Lung (tissue), 12 donors: ENCODE results near the gene CD46. TPM values are rescaled to one million over a fixed set of nuclear protein-coding genes. Genes with fewer than 3 reads are reported as not detected.
A peak's percentile ranks its signal among the peaks of the same experiment; 100 is the strongest.

Experiments used
- ATAC-seq: fragments of 200-7000 bp; cut with Tn5 transposase; one replicate; pipeline ENCODE4 v1.9.1; 2020; ENCODE audit warnings: moderate number of reproducible peaks; ENCODE audit not compliant: insufficient read depth, low FRiP score
- DNase-seq, 3 donors: peaks; one replicate each; pipeline ENCODE4 v3.0.0-alpha.2; 2013 to 2017
- H3K27ac ChIP-seq, 2 donors: one replicate each; pipeline ENCODE4 v1.5.1; 2013; ENCODE audit warnings: mild to moderate bottlenecking in 2 of 2, moderate library complexity in 2 of 2, control low read depth in 1 of 2, inconsistent platforms in 1 of 2, low read depth in 1 of 2, low read length in 1 of 2
- H3K27me3 ChIP-seq, 3 donors: one replicate each; pipeline ENCODE4 v1.5.1; 2013; ENCODE audit warnings: low read length in 2 of 3; ENCODE audit not compliant: control insufficient read depth in 3 of 3, insufficient read depth in 3 of 3
- H3K36me3 ChIP-seq, 4 donors: one replicate each; pipeline ENCODE4 v1.5.1; 2013; ENCODE audit warnings: low read length in 4 of 4, mild to moderate bottlenecking in 1 of 4, moderate library complexity in 1 of 4; ENCODE audit not compliant: control insufficient read depth in 4 of 4, insufficient read depth in 4 of 4
- H3K4me1 ChIP-seq, 5 donors: one replicate each; pipeline ENCODE4 v1.5.1; 2013; ENCODE audit warnings: low read length in 5 of 5, mild to moderate bottlenecking in 2 of 5, moderate library complexity in 1 of 5; ENCODE audit not compliant: control insufficient read depth in 5 of 5, insufficient read depth in 5 of 5
- H3K4me3 ChIP-seq: one replicate; pipeline ENCODE4 v1.5.1; 2013; ENCODE audit warnings: mild to moderate bottlenecking, control low read depth, moderate library complexity
- H3K9ac ChIP-seq, 2 donors: one replicate each; pipeline ENCODE4 v1.5.1; 2013; ENCODE audit warnings: low read length in 2 of 2, control low read depth in 1 of 2; ENCODE audit not compliant: insufficient read depth in 1 of 2
- H3K9me3 ChIP-seq, 4 donors: one replicate each; pipeline ENCODE4 v1.5.1; 2013; ENCODE audit warnings: low read length in 3 of 4, mild to moderate bottlenecking in 1 of 4, moderate library complexity in 1 of 4; ENCODE audit not compliant: control insufficient read depth in 4 of 4, insufficient read depth in 3 of 4
- WGBS, 2 donors: extraction: QIAGEN DNeasy Blood & Tissue Kit; methylation state at CpG; one replicate each; pipeline ENCODE4 v1.1.7; 2013; 5-methylcytosine and 5-hydroxymethylcytosine counted together
- polyA plus RNA-seq, 2 donors: library from polyadenylated mRNA; stranded (reverse); fragments of 200-250 nt; gene quantifications; one replicate each; pipeline ENCODE4 v1.2.1, GENCODE V29; 2013
- total RNA-seq, 2 donors: library from RNA; depleted of rRNA in 1 of 2; stranded (reverse); fragments of >200 nt in 1 of 2; gene quantifications; one replicate each; pipeline ENCODE4 v1.2.1, GENCODE V29; 2014 to 2021
- TF ChIP-seq, protein P1 (sequence below): IDR thresholded peaks from 2 replicates; pipeline ENCODE4 v1.5.1; 2012; ENCODE audit warnings: mild to moderate bottlenecking; ENCODE audit errors: control extremely low read depth, extremely low read depth
- donor health status: control.
- donor health status: control.
- donor health status: Bipolar disorder and iron deficiency.
- donor health status: healthy.
- donor health status: DM: yes; HTN: yes; CAD: no.

The CD46 gene
- total and polyA plus RNA-seq, 4 donors, result 157 to 420 (median 215) TPM

DNA sequence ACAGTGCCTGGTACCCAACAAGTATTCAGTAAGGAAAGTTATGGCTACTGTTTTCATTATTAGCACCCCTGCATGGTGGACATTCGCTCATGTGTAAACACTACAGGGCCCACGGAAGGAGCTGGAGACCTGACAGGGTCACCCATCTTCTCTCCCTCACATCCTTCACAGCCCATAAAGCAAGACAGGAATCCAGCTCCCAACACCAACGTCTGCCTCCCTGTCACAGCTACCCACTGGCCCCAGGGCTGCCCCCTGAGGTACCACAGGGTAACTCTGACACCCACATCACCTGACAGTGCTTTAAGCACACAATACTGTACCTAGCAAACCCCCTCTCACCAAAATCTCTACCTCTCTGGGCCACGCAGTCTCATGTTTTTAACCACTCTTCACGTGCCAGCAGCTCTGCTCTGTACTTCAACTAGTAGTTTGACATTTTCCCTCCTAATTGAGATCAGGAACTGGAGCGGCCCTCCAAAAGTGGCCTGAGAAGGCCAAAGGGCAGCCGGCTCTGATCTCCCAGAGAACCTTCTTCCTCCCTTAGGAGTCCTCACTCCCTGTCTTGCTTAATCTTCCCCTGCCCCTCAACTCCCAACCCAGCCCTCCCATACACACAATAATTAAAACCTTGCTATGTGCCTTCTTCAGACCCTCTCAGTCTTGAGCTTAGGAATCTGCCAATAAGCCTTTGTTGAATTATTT lies 82.3 kb downstream of the CD46 start:
- ATAC-seq, result no peak
- Histone ChIP-seq H3K27me3 (no peaks in the 10 kb centered on the region), H3K4me3 (no peak overlapping the region), H3K36me3 (peaks cover 0 to 1% (median 0%) of the 10 kb centered on the region in 4 donors), H3K27ac (peak overlapping the region in 1 of 2 donors; percentile 20), H3K9me3 (no peaks in the 10 kb centered on the region), H3K9ac (no peak overlapping the region), H3K4me1 (peaks cover 0 to 50% (median 4%) of the 10 kb centered on the region in 5 donors)
- WGBS, 2 donors, result 70 to 80% methylated on average over 7 of the region's 7 CpGs
- TF ChIP-seq, protein P1, sequence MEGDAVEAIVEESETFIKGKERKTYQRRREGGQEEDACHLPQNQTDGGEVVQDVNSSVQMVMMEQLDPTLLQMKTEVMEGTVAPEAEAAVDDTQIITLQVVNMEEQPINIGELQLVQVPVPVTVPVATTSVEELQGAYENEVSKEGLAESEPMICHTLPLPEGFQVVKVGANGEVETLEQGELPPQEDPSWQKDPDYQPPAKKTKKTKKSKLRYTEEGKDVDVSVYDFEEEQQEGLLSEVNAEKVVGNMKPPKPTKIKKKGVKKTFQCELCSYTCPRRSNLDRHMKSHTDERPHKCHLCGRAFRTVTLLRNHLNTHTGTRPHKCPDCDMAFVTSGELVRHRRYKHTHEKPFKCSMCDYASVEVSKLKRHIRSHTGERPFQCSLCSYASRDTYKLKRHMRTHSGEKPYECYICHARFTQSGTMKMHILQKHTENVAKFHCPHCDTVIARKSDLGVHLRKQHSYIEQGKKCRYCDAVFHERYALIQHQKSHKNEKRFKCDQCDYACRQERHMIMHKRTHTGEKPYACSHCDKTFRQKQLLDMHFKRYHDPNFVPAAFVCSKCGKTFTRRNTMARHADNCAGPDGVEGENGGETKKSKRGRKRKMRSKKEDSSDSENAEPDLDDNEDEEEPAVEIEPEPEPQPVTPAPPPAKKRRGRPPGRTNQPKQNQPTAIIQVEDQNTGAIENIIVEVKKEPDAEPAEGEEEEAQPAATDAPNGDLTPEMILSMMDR, result no peak
- DNase-seq, result no peak

DNA sequence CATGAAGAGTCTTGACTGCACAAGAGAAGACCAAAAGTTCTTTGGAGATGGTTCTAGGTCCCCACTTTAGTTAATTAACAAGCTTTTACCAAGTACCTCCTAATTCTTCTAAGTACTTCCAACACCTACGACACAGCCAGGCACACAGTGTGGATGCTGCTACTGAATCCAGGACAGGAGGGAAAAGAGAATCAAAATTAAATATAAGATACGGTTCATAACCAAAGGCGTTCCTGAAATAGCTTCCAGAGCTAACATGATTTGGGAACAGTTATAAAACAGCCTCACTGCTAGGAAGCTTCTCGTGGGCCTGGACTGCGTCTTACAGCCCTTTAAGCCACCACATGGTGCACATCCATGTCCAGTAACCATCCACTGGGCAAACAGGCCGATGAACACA lies 84.1 kb downstream of the CD46 start:
- Histone ChIP-seq H3K27ac (no peak overlapping the region), H3K36me3 (peaks cover 0 to 1% (median 0%) of the 10 kb centered on the region in 4 donors), H3K9ac (no peak overlapping the region), H3K27me3 (no peaks in the 10 kb centered on the region), H3K4me3 (no peak overlapping the region), H3K4me1 (peaks cover 0 to 55% (median 4%) of the 10 kb centered on the region in 5 donors), H3K9me3 (no peaks in the 10 kb centered on the region)
- ATAC-seq, result no peak
- DNase-seq, result no peak
- TF ChIP-seq, protein P1, result no peak
- WGBS, 2 donors, result 76 to 92% methylated on average over 6 of the region's 6 CpGs

DNA sequence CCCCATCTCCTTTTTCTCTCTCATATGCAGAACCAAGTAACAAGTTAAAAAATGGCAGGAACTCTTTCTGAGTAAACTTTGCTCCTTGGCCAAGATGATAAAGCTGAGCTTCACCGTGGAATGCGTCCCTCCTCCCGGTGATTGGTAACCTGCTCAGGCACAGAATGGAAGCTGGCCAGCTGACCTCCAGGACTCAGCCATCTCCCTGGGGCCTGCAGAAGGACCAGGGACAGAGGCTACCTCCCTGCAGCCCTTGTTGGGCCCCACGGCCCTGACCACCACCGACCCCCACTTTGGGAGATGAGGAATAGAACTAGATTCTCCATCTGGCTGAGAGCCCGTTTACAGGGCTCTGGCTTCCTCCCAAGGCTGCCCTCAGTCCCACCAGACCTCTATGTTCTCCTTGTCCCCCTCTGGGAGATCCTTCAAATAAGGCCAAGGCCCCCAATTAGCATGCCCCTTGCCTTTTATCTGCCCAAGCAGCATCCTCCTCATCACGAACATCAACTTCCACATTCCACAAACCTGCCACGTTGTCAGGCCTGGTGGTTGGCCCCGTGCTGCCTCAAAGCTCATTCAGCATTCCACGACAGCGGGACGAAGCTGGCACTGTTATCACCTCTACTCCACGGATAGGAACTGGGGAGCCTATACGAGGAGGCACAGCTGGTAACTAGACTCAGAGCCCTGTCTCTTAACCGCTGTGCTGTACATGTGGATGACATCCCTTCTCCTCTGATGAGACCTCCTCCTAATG lies 84.9 kb downstream of the CD46 start:
- H3K27ac ChIP-seq, result peak overlapping the region in 1 of 2 donors; percentile 58

More for the DNA sequence above, 84.9 kb downstream of the CD46 start:
- DNase-seq (no peak), ATAC-seq (no peak)
- H3K36me3 ChIP-seq, result peaks cover 0 to 3% (median 0%) of the 10 kb centered on the region in 4 donors
- H3K4me1 ChIP-seq, result peaks cover 0 to 47% (median 4%) of the 10 kb centered on the region in 5 donors
- no peak overlapping the region for H3K9ac ChIP-seq
- no peaks in the 10 kb centered on the region for H3K27me3 ChIP-seq
- TF ChIP-seq, protein P1, result no peak
- no peak overlapping the region for H3K4me3 ChIP-seq
- no peaks in the 10 kb centered on the region for H3K9me3 ChIP-seq
- WGBS, 2 donors, result 66 to 70% methylated on average over 15 of the region's 15 CpGs
